GM19351 (cell line): Measurements from ENCODE around the gene ASIC2.
"Not testable (repeated sequence)": the region's sequence is repeated elsewhere in the genome, so short reads cannot be mapped to it uniquely, and the experiment has no call there.

Source experiments
- ATAC-seq: cut with Tn5 transposase; IDR thresholded peaks from one replicate; pipeline ENCODE4 v1.9.1; 2021; ENCODE audit warnings: mild to moderate bottlenecking, moderate library complexity; ENCODE audit not compliant: unreplicated experiment

ASIC2 gene

DNA sequence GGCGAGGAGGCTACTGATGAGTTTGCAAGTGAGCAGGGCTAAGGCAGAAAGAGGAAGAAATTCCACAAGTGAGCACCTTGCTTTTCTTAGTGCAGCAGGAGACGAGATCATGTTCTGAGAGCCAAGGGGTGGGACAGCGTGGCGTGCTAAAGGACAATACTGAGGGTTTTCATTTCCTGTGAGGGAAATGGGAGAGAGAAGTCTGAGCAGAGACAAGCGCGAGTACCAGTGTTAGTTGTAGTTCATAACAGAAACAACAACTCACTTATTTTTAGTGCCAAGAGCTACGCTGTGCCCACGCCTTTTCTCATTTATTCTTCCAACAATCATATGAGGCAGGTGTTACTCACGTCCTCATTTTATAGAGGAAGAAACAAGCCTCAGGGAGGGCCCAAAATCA, 299.1 kb downstream of the ASIC2 start:
- ATAC-seq = no peak

DNA sequence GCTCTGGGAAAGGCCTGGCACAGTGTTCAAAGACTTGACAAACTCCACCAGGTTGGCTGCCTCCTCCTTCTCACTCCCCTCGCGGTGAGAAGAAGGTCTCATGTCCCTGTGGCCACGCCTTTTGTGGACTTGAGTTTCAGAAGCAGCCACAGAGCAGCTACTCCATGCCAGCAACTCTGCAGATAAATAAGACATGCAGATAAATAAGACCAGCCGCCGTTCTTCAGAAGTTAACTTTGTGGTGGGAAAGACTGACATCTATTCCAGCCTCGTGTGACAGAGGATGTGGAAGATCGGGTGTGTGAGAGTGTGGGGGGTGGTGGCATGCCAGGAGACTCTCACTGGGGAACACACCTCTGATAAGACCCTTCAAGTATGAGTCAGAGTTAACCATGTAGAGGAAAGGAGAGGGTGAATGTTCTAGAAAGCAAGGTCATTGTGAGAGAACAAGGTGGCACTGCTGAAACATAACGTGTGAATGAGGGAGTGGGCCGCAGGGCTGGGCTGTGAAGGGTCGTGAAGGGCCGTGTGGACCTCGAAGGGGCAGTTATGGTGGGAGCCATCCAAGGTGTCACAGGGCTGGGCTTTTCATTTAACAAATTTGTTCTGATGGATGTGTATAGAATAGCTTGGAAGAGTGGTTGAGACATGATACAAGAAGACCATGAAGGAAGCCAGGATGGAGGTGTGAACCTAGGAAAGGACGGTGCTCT, 300.6 kb downstream of the ASIC2 start:
- ATAC-seq = no peak

DNA sequence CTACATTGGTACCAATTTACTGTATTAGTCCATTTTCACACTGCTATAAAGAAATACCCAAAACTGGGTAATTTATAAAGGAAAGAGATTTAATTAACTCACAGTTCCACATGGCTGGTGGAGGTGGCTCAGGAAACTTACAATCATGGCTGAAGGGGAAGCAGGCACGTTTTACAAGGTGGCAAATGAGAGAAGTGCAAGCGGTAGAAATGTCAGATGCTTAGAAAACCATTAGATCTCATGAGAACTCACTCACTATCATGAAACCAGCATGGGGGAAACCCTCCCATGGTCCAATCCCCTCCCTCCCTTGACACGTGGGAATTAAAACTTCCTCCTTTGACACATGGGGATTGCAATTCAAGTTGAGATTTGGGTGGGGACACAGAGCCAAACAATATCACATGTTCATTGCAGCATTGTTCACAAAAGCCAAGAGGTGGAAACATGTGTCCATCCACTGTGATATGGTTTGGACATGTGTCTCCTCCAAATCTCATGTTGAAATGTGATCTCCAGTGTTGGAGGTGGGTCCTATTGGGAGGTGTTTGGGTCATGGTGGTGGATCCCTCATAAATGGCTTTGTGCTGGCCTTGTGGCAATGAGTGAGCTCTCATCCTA, 304.5 kb downstream of the ASIC2 start:
- ATAC-seq = no peak

DNA sequence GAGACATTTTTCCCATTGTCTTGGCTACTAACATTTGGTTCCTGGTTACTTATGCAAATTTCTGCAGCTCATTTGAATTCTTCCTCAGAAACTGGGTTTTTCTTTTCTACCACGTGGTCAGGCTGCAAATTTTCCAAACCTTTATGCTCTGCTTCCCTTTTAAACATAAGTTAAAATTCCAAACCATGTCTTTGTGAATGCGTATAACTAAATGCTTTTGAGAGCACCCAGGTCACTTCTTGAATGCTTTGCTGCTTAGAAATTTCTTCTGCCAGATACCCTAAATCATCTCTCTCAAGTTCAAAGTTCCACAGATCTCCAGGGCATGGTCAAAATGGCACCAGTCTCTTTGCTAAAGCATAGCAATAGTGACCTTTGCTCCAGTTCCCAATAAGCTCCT, 305.2 kb downstream of the ASIC2 start:
- not testable (repeated sequence) for ATAC-seq

DNA sequence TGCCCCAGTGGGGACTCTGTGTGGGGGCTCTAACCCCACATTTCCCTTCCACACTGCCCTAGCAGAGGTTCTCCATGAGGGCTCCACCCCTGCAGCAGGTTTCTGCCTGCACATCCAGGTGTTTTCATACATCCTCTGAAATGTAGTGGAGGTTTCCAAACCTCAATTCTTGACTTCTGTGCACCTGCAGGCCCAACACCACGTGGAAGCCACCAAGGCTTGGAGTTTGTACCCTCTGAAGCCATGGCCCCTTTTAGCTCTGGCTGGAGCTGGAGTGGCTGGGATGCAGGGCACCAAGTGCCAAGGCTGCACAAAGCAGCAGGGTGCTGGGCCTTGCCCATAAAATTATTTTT, 305.7 kb downstream of the ASIC2 start:
- not testable (repeated sequence) for ATAC-seq

DNA sequence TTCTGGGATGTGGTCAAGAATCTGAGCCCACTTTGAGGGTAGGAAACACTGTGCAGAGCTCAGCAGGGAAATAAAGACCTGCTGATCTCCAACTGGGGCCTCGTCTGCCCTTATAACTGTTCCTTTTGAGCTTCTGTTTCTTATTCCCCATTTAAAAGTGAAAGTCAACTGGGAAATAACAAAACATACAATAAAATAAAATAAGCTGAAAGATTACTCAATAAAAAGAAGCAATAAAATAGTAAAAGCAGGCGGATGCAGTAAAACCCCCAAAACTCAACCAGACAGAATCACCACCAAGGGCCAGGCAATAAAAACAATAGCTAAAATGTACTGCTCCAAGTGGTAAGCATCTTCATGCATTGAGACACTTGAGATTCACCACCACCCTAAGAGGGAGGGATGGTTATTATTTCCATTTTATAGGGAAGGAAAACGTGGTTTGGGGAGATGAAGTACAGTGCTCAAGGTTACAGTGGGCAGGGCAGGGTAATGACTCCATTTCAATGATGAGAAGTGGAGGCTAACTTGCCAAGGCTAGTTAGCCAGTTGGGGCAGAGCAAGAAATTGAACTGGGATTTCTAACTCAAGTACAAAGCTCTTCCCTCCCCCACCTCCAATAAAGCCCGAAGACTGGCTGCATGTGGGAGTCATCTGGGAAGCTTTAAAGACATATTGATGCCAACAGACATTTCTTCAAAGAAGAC, 307.9 kb downstream of the ASIC2 start:
- ATAC-seq = no peak

DNA sequence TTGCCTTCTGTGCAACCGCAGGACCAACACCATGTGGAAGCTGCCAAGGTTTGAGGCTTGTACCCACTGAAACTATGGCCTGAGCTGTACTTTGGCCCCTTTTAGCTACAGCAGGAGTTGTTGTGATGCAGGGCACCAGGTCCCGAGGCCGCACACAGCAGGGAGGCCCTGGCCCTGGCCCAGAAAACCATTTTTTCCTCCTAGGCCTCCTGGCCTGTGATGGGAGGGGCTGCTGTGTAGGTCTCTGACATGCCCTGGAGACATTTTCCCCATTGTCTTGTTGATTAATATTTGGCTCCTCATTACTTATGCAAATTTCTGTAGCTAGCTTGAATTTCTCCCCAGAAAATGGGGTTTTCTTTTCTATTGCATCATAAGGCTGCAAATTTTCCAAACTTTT, 311.5 kb downstream of the ASIC2 start:
- ATAC-seq = not testable (repeated sequence)

DNA sequence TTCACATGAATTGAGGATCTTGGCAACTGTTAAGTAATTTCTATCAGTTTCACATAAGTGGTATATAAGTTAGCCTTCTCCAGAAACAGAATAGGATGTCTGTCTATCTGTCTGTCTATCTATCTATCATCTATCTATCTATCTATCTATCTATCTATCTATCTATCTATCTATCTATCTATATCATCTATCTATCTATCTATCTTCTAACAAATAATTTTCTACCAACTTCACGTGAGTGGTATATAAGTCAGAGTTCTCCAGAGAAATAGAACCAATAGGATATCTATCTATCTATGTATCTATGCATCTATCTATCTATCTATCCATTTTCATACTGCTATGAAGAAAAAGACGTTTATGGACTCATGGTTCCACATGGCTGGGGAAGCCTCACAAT, 312.9 kb downstream of the ASIC2 start:
- no peak for ATAC-seq

DNA sequence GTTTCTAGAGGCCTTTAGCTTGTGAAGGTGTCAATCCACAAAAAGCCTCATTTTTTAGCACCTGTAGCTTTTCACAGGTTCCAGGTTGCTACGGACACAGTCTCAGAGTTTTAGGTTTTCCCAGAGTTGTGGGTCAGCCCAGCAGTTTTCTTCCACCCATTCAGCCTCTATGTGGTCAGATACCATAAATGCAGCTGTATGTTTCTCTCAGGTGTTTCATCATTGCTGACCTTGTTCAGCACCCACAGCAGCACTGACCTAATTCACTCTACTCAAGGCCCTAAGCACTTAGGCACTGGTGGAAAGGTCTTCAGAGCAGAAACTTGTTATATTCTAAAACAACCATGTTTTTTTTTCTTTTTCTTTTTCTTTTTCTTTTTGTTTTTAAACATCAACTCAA, 316.5 kb downstream of the ASIC2 start:
- ATAC-seq = no peak

DNA sequence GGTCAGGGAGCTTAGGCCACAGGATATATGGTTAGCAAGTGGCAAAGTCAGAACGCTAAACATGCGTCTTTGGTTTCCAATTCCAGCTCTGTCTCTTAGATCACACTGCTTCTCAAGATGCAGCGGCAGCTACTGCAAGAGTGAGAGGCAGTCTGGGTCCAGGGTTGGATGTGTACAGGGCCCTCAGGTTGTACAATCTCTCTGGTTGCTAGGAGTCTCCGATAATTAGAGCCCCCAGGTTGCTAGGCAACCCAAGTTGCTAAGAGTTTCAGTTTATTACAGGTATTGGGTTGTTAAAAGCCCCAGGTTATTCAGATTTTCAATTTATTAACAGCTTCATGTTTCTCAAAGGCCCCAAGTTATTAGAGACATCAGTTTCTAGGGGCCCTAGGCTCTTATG, 317.0 kb downstream of the ASIC2 start:
- no peak for ATAC-seq

DNA sequence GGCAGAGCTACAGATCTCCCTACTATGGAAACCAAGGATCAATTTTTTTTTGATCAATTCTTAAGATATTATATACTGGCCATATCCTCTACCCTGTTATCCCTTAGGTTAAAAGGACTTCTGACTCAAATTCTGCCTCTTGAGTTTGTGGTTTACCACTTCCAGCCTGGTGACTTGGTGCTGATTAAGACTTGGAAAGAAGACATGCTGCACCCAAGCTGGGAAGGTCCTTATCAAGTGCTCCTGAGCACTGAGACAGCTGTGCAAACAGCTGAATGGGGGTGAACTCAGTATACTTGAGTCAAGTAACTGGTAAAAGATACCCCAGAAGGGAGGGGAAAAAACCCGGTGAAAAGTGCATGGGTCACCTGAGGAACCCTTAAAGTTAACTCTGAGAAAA, 321.9 kb downstream of the ASIC2 start:
- ATAC-seq = no peak

DNA sequence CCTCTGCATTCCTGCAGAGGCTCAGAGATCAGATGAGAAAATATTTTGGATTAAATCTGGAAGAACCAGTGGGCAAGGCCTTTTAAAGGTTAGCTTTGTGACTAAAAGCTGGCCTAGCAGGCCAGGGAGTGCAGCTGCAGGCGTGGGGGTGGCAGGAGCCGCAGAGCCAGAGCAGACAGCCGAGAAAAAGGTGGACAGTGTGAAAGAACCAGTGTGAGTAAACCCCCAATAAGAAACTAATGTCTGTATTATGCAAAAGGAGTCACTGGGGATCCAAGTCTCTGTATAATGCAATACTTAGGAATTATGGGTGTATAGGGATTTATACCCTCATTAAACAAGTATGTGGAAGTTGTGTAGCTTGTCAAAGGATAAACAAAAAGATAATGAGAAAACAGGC, 322.8 kb downstream of the ASIC2 start:
- no peak for ATAC-seq

DNA sequence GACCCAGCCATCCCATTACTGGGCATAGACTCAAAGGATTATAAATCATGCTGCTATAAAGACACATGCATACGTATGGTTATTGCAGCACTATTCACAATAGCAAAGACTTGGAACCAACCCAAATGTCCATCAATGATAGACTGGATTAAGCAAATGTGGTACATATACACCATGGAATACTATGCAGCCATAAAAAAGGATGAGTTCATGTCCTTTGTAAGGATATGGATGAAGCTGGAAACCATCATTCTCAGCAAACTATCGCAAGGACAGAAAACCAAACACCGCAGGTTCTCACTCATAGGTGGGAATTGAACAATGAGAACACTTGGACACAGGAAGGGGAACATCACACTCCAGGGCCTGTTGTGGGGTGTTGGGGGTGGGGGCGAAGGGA, 323.9 kb downstream of the ASIC2 start:
- ATAC-seq = not testable (repeated sequence)

DNA sequence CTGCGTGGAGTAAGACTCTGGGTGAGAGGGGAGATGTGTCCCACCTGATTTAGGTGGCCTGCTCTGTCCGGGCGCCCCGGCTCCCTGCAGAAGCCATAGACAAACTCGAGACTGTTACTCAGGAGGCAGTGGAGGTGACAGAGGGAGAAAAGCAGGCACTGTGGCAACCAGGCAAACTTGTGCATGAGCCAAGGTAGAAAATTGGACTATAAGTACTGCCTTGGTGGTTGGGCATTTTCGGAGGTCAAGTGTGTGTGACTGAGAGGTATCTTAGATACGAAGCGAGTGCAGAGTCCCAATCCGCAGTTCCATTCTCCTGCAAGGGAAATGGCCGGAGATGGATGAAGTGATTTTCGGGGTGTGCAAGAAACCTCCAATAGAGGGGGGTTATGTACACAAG, 328.6 kb downstream of the ASIC2 start:
- no peak for ATAC-seq
